C4-2B (cell line): Measurements from ENCODE around the gene SNX13.

ENCODE experiments used
- H3K27ac ChIP-seq: fragments of 450-650 bp; 2 replicates; pipeline ENCODE4 v1.5.1; 2017
- CTCF ChIP-seq: fragments of 450-650 bp; conservative IDR thresholded peaks from 2 replicates; pipeline ENCODE4 v1.5.1; 2017; ENCODE audit warnings: mild to moderate bottlenecking
- ZFX ChIP-seq: fragments of 450-650 bp; IDR thresholded peaks from 2 replicates; pipeline ENCODE4 v1.6.1; 2017

The SNX13 gene

GRCh38 chr7:17781491-17782215, 158.6 kb downstream of the SNX13 start:
- no peak overlapping the region; the same call in 1 of the 2 replicates for H3K27ac ChIP-seq
- TF ChIP-seq ZFX (no peak), CTCF (no peak)

- no peak for TF ChIP-seq ZFX
- TF ChIP-seq CTCF, result no peak
- H3K27ac ChIP-seq, result no peak overlapping the region
Observed at GRCh38 chr7:17779381-17779780, 160.9 kb downstream of the SNX13 start.

- H3K27ac ChIP-seq, result no peak overlapping the region
- no peak for TF ChIP-seq ZFX
- no peak for TF ChIP-seq CTCF
Observed at GRCh38 chr7:17774716-17775288, 165.5 kb downstream of the SNX13 start.

- no peak overlapping the region for H3K27ac ChIP-seq
- no peak for TF ChIP-seq CTCF
- TF ChIP-seq ZFX, result no peak
Observed at GRCh38 chr7:17774248-17774647, 166.0 kb downstream of the SNX13 start.

GRCh38 chr7:17773289-17773626, 167.0 kb downstream of the SNX13 start:
- no peak for TF ChIP-seq ZFX
- no peak for TF ChIP-seq CTCF
- H3K27ac ChIP-seq, result no peak overlapping the region

GRCh38 chr7:17772581-17773288, 167.6 kb downstream of the SNX13 start:
- no peak overlapping the region for H3K27ac ChIP-seq
- TF ChIP-seq ZFX, result no peak
- TF ChIP-seq CTCF, result no peak

- TF ChIP-seq CTCF (no peak), ZFX (no peak)
- no peak overlapping the region for H3K27ac ChIP-seq
Observed at GRCh38 chr7:17771901-17772408, 168.3 kb downstream of the SNX13 start.
